ENCODE measurements around the gene UGP2.

Gene UGP2

GRCh38 chr2:63862806-63863205 lies 21.1 kb downstream of the UGP2 start:
- TF ChIP-seq, protein P1, sequence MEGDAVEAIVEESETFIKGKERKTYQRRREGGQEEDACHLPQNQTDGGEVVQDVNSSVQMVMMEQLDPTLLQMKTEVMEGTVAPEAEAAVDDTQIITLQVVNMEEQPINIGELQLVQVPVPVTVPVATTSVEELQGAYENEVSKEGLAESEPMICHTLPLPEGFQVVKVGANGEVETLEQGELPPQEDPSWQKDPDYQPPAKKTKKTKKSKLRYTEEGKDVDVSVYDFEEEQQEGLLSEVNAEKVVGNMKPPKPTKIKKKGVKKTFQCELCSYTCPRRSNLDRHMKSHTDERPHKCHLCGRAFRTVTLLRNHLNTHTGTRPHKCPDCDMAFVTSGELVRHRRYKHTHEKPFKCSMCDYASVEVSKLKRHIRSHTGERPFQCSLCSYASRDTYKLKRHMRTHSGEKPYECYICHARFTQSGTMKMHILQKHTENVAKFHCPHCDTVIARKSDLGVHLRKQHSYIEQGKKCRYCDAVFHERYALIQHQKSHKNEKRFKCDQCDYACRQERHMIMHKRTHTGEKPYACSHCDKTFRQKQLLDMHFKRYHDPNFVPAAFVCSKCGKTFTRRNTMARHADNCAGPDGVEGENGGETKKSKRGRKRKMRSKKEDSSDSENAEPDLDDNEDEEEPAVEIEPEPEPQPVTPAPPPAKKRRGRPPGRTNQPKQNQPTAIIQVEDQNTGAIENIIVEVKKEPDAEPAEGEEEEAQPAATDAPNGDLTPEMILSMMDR (IDR thresholded peaks at IDR 0.05; ENCODE audit: low read depth, low read length), result no peak
- no peak for TF ChIP-seq MYC (IDR thresholded peaks at IDR 0.05; ENCODE audit: low read depth, low read length)
- TF ChIP-seq POLR2A (IDR thresholded peaks at IDR 0.05; ENCODE audit: extremely low read depth, insufficient read length), result no peak
- TF ChIP-seq, protein P2, sequence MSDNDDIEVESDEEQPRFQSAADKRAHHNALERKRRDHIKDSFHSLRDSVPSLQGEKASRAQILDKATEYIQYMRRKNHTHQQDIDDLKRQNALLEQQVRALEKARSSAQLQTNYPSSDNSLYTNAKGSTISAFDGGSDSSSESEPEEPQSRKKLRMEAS (IDR thresholded peaks at IDR 0.05; ENCODE audit: low read depth, low read length), result no peak
- DNase-seq (ENCODE audit: low read depth), result no peak
- H3K4me3 ChIP-seq (ENCODE audit: low read depth, low read length), result no peak overlapping the region

DNA sequence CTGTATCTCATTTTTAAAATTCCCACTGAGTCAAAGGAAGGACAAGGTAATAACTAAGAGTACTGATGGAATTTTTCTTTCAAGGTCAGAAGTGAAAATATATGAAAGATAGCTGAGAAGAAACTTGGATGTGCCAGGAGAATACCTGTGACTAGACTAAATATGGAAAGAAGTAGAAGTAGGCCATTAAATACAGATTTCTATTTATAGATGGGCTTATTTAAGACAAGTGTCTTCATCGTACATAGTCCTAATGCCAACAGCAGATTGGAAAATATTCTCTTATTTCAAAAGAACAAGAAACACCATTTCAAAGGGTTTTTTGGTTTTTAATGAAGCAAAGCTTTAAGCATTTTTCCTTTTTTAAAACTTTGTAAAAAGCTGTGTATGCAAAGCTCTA lies 22.0 kb downstream of the UGP2 start:
- TF ChIP-seq POLR2A (IDR thresholded peaks at IDR 0.05; ENCODE audit: extremely low read depth, insufficient read length), result no peak
- TF ChIP-seq, protein P1 (IDR thresholded peaks at IDR 0.05; ENCODE audit: low read depth, low read length), result no peak
- TF ChIP-seq MYC (IDR thresholded peaks at IDR 0.05; ENCODE audit: low read depth, low read length), result no peak
- TF ChIP-seq, protein P2 (IDR thresholded peaks at IDR 0.05; ENCODE audit: low read depth, low read length), result no peak
- no peak overlapping the region for H3K4me3 ChIP-seq (ENCODE audit: low read depth, low read length)
- no peak for DNase-seq (ENCODE audit: low read depth)

- DNase-seq (ENCODE audit: low read depth), result no peak
- H3K4me3 ChIP-seq (ENCODE audit: low read depth, low read length), result no peak overlapping the region
- TF ChIP-seq MYC (IDR thresholded peaks at IDR 0.05; ENCODE audit: low read depth, low read length) (no peak), POLR2A (IDR thresholded peaks at IDR 0.05; ENCODE audit: extremely low read depth, insufficient read length) (no peak)
- TF ChIP-seq, protein P1 (IDR thresholded peaks at IDR 0.05; ENCODE audit: low read depth, low read length), result no peak
- TF ChIP-seq, protein P2 (IDR thresholded peaks at IDR 0.05; ENCODE audit: low read depth, low read length), result no peak
Measured at GRCh38 chr2:63865159-63865799, 23.6 kb downstream of the UGP2 start.

DNA sequence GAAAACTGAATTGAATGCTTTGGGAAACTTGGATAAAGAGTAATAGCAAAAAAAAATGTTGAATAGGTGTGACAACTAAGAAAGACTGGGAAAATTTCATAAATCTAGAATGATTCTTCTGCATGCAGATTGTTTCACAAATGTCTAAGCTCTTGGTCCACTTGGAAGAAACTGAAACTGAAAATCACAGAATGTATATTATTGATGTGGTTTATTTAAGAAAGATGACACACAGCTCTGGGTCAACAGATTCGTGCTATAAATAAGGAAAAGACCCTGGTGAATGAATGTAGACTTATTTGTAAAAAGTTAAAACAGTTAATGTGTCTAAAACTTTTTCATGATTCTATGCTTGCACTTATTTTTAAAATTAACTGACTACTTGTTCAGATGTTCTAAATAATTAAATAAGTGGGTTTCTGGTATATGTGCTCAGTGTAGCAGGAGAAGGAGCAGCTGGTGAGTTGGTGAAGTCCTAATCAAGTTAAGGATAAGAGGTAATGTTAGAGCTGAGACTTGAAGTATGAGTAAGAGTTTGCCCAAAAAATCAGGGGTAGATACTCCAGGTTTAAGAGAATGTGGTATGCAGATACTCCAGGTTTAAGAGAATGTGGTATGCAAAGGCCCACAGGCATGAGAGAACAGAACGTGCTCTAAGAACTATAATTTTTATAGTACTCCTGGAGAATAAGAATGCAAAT lies 24.5 kb downstream of the UGP2 start:
- H3K4me3 ChIP-seq (ENCODE audit: low read depth, low read length), result no peak overlapping the region
- no peak for DNase-seq (ENCODE audit: low read depth)
- TF ChIP-seq, protein P1 (IDR thresholded peaks at IDR 0.05; ENCODE audit: low read depth, low read length), result no peak
- TF ChIP-seq POLR2A (IDR thresholded peaks at IDR 0.05; ENCODE audit: extremely low read depth, insufficient read length) (no peak), MYC (IDR thresholded peaks at IDR 0.05; ENCODE audit: low read depth, low read length) (no peak)
- TF ChIP-seq, protein P2 (IDR thresholded peaks at IDR 0.05; ENCODE audit: low read depth, low read length), result no peak

- no peak for DNase-seq (ENCODE audit: low read depth)
- H3K4me3 ChIP-seq (ENCODE audit: low read depth, low read length), result no peak overlapping the region
- TF ChIP-seq MYC (IDR thresholded peaks at IDR 0.05; ENCODE audit: low read depth, low read length) (no peak), POLR2A (IDR thresholded peaks at IDR 0.05; ENCODE audit: extremely low read depth, insufficient read length) (no peak)
- TF ChIP-seq, protein P2 (IDR thresholded peaks at IDR 0.05; ENCODE audit: low read depth, low read length), result no peak
Measured at GRCh38 chr2:63870679-63871078, 29.0 kb downstream of the UGP2 start.

DNA sequence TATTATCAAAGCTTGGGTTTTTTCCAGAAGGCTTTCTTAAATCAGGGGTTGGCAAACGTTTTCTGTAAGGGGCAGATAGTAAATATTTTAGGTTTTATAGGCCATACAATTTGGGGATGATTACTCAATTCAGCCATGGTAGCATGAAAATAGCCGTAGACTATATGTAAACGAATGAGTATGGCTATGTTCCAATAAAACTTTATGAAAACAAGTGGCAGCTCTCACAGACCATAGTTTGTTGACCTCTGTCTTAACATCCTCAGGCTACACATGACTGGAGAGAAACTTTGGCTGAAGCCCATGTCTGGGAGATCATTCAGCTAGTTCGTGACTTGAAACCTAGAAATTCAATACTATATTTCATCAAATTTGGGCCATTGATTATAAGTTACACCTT lies 30.2 kb downstream of the UGP2 start:
- TF ChIP-seq, protein P1 (IDR thresholded peaks at IDR 0.05; ENCODE audit: low read depth, low read length), result no peak
- TF ChIP-seq, protein P2 (IDR thresholded peaks at IDR 0.05; ENCODE audit: low read depth, low read length), result no peak
- TF ChIP-seq MYC (IDR thresholded peaks at IDR 0.05; ENCODE audit: low read depth, low read length), result no peak
- no peak for TF ChIP-seq POLR2A (IDR thresholded peaks at IDR 0.05; ENCODE audit: extremely low read depth, insufficient read length)

More for the DNA sequence above, 30.2 kb downstream of the UGP2 start:
- H3K4me3 ChIP-seq (ENCODE audit: low read depth, low read length), result no peak overlapping the region
- DNase-seq (ENCODE audit: low read depth), result no peak
